ENCODE data around the gene TK2. TPM values are rescaled to one million over a fixed set of nuclear protein-coding genes. Genes with fewer than 3 reads are reported as not detected.
A peak's percentile ranks its signal among the peaks of the same experiment; 100 is the strongest.

Gene TK2
- polyA plus RNA-seq, 2 of the 4 experiments (the other 2 are of a cell fraction): 13.9 to 29.5 TPM

GRCh38 chr16:66507731-66508239, 42.1 kb downstream of the TK2 start:
- POLR2A ChIA-PET: interaction anchor here (0.6 to 1.9 kb wide), 4 partner anchors 16 to 101 kb away, joined by 3 to 7 read pairs (median 3); partner anchors contain the start of gene CKLF

DNA sequence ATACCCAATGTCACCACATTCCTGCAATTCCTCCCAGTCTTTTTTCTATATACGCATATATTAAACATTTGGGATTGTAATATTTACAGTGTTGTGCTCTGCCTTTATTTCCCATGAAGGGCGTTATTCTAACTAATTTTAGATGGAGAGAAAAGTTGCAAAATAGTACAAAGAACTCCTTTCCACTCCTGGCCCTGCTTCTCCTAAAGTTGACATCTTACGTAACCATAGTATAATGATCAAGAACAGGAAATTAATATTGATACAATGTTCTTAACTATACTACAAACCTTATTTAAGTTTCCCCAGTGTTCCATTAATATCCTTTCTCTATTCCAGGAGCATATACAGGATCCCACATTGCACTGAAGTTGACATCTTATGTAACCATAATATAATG, 46.3 kb downstream of the TK2 start:
- Histone ChIP-seq H3K4me1 (peaks cover 41% of the 10 kb centered on the region), H3K4me3 (no peak overlapping the region), H3K9me3 (peaks cover 9% of the 10 kb centered on the region), H3K27ac (peak overlapping the region; percentile 70 to 75; a peak in 3 of 6 replicates), H3K4me2 (peak overlapping the region; percentile 54; the same call in 1 of the 3 replicates)
- ChIA-PET POLR2A (no interaction called here), CTCF (no interaction called here)
- ATAC-seq: no peak
- no peak for DNase-seq (ENCODE audit: low read depth in 1 of 2, low spot score in 1 of 2)
- WGBS (ENCODE audit: missing lambda C conversion rate): 89% methylated on average over 3 of the region's 3 CpGs
- FAIRE-seq: no peak
- TF ChIP-seq MAZ (IDR thresholded peaks at IDR 0.05; ENCODE audit: borderline replicate concordance, low read depth, low read length): no peak
- TF ChIP-seq GATA3 (IDR thresholded peaks at IDR 0.05; ENCODE audit: borderline replicate concordance): no peak
- TF ChIP-seq POLR2AphosphoS2 (conservative IDR thresholded peaks at IDR 0.05; ENCODE audit: low read length): no peak
- no peak for TF ChIP-seq FOSB (CRISPR knock-in tag; IDR thresholded peaks at IDR 0.05)
- no peak for TF ChIP-seq TP53 (CRISPR knock-in tag; IDR thresholded peaks at IDR 0.05)
- no peak for TF ChIP-seq RCOR1 (IDR thresholded peaks at IDR 0.05; ENCODE audit: low read depth, low read length)
- TF ChIP-seq ZFP36 (IDR thresholded peaks at IDR 0.05; ENCODE audit: borderline replicate concordance, partially characterized antibody): no peak
- TF ChIP-seq CEBPB (IDR thresholded peaks at IDR 0.05): no peak
- TF ChIP-seq FOSL2 (IDR thresholded peaks at IDR 0.05): no peak
- no peak for TF ChIP-seq FOSL2 (CRISPR knock-in tag; IDR thresholded peaks at IDR 0.05)
- TF ChIP-seq USF2 (IDR thresholded peaks at IDR 0.05): no peak
- no peak for TF ChIP-seq CBX2 (IDR thresholded peaks at IDR 0.05; ENCODE audit: borderline replicate concordance, low read depth)
- no peak for TF ChIP-seq TFCP2L1 (CRISPR knock-in tag; IDR thresholded peaks at IDR 0.05)
- no peak for TF ChIP-seq RARB (CRISPR knock-in tag; IDR thresholded peaks at IDR 0.05)
- no peak for TF ChIP-seq HDAC2 (IDR thresholded peaks at IDR 0.05)
- no peak for TF ChIP-seq MAFK (IDR thresholded peaks at IDR 0.05; ENCODE audit: partially characterized antibody)
- no peak for TF ChIP-seq ZC3H11A (IDR thresholded peaks at IDR 0.05)
- TF ChIP-seq RFX5 (IDR thresholded peaks at IDR 0.05): no peak
- TF ChIP-seq ESRRA (IDR thresholded peaks at IDR 0.05; ENCODE audit: borderline replicate concordance, low read length): no peak
- no peak for TF ChIP-seq ZNF302 (CRISPR knock-in tag; IDR thresholded peaks at IDR 0.05)

More at GRCh38 chr16:66507731-66508239, 42.1 kb downstream of the TK2 start:
- ATAC-seq (peak in 1 of 2 experiments; percentile 6; a peak in 2 of 6 replicates), FAIRE-seq (no peak), DNase-seq (ENCODE audit: low read depth in 1 of 2, low spot score in 1 of 2) (peak in 1 of 2 experiments; percentile 36)
- 34% methylated on average over 4 of the region's 4 CpGs for WGBS (ENCODE audit: missing lambda C conversion rate)
- CTCF ChIA-PET: interaction anchor here (1.0 to 8.2 kb wide), 8 partner anchors 20 to 150 kb away, joined by 3 to 68 read pairs (median 5); partner anchors contain the start of gene CKLF
- H3K9me3 ChIP-seq: peaks cover 9% of the 10 kb centered on the region
- 0 out of 3 replicates have a peak overlapping the region, but pooled peaks have one; percentile 4 for H3K4me3 ChIP-seq
- TF ChIP-seq HOXB13 (CRISPR knock-in tag; IDR thresholded peaks at IDR 0.05; ENCODE audit: low read depth) (no peak), RNF2 (IDR thresholded peaks at IDR 0.05; ENCODE audit: borderline replicate concordance, low read depth) (no peak), JUN (IDR thresholded peaks at IDR 0.05) (no peak), ZFP36 (IDR thresholded peaks at IDR 0.05; ENCODE audit: borderline replicate concordance, partially characterized antibody) (no peak), MAX (IDR thresholded peaks at IDR 0.05) (no peak), EHF (CRISPR knock-in tag; IDR thresholded peaks at IDR 0.05) (peak; percentile 47; the same call in 1 of the 2 replicates), GATA3 (IDR thresholded peaks at IDR 0.05; ENCODE audit: borderline replicate concordance) (no peak)
- H3K4me1 ChIP-seq: peaks cover 73% of the 10 kb centered on the region
- H3K4me2 ChIP-seq: peak overlapping the region; percentile 66
- peak overlapping the region; percentile 95 to 97 for H3K27ac ChIP-seq

- CTCF ChIA-PET: interaction anchor here (0.9 to 1.2 kb wide), 2 partner anchors 9 to 18 kb away, joined by 4 to 8 read pairs; no protein-coding TSS in a partner anchor
- Histone ChIP-seq H3K4me3 (no peak overlapping the region), H3K9me3 (peaks cover 9% of the 10 kb centered on the region), H3K4me1 (peaks cover 38% of the 10 kb centered on the region), H3K4me2 (peak overlapping the region; percentile 54), H3K27ac (peak overlapping the region; percentile 70 to 75)
- POLR2A ChIA-PET: no interaction called here
- ATAC-seq: peak in 1 of 2 experiments; percentile 12; a peak in 1 of 6 replicates
- FAIRE-seq: no peak
- TF ChIP-seq HOXA7 (CRISPR knock-in tag; IDR thresholded peaks at IDR 0.05): no peak
- no peak for TF ChIP-seq ZC3H11A (IDR thresholded peaks at IDR 0.05)
- TF ChIP-seq ESRRA (IDR thresholded peaks at IDR 0.05; ENCODE audit: borderline replicate concordance, low read length): no peak
- no peak for TF ChIP-seq EHMT2 (IDR thresholded peaks at IDR 0.05; ENCODE audit: low read depth)
- TF ChIP-seq GATA3 (IDR thresholded peaks at IDR 0.05; ENCODE audit: borderline replicate concordance): no peak
- DNase-seq (ENCODE audit: low read depth in 1 of 2, low spot score in 1 of 2): no peak
- WGBS (ENCODE audit: missing lambda C conversion rate): 88% methylated on average over 2 of the region's 2 CpGs
Observed at GRCh38 chr16:66503030-66503429, 46.9 kb downstream of the TK2 start.
